Spleen (tissue), 7 donors: ENCODE data around the gene PARD3B.

Experiments
- CTCF ChIP-seq, 11 experiments: fragments of 200-600 bp in 7 of 11; fragments of 450-650 bp in 4 of 11; sonication (generic) in 4 of 11; IDR thresholded peaks in 8 of 11; conservative IDR thresholded peaks in 3 of 11; 1 replicate in 7 of 11; 2 replicates in 4 of 11; pipeline versions ENCODE4 v1.4.0 to v1.8.0; 2016 to 2021; ENCODE audit warnings: antibody characterized with exemption in 11 of 11, inconsistent platforms in 4 of 11, mild to moderate bottlenecking in 1 of 11
- POLR2A ChIP-seq, 3 donors: fragments of 450-650 bp; IDR thresholded peaks; one replicate each; pipeline ENCODE4 v1.5.1; 2017; ENCODE audit warnings: antibody characterized with exemption in 3 of 3, mild to moderate bottlenecking in 1 of 3
- donor health status: DM: no; HTN: no; CAD: no; lungs with moderate emphysema.
- donor health status: DM: no; HTN: no; CAD: no.
- donor health status: DM: no; HTN: no; CAD: no.

GRCh38 chr2:205070889-205071288 is 525.6 kb downstream of the PARD3B start:
- TF ChIP-seq POLR2A (IDR thresholded peaks at IDR 0.05), result no peak
- no peak for TF ChIP-seq CTCF (IDR thresholded peaks at IDR 0.05 in 8 of 11, conservative IDR thresholded peaks at IDR 0.05 in 3 of 11)
